PC-9 (cell line): ENCODE results near the gene NUP42.

ENCODE experiments used
- EZH2 ChIP-seq: fragments of 200-600 bp; sonication (generic); IDR thresholded peaks from 2 replicates; pipeline ENCODE4 v1.8.0; 2017; ENCODE audit warnings: antibody characterized with exemption, low read depth
- TF ChIP-seq, protein P1 (sequence below): fragments of 200-600 bp; sonication (generic); conservative IDR thresholded peaks from 2 replicates; pipeline ENCODE4 v1.6.1; 2017; ENCODE audit warnings: mixed run types, antibody characterized with exemption, mild to moderate bottlenecking, moderate library complexity

GRCh38 chr7:23205909-23206767 lies 24.3 kb downstream of the NUP42 start:
- TF ChIP-seq, protein P1, sequence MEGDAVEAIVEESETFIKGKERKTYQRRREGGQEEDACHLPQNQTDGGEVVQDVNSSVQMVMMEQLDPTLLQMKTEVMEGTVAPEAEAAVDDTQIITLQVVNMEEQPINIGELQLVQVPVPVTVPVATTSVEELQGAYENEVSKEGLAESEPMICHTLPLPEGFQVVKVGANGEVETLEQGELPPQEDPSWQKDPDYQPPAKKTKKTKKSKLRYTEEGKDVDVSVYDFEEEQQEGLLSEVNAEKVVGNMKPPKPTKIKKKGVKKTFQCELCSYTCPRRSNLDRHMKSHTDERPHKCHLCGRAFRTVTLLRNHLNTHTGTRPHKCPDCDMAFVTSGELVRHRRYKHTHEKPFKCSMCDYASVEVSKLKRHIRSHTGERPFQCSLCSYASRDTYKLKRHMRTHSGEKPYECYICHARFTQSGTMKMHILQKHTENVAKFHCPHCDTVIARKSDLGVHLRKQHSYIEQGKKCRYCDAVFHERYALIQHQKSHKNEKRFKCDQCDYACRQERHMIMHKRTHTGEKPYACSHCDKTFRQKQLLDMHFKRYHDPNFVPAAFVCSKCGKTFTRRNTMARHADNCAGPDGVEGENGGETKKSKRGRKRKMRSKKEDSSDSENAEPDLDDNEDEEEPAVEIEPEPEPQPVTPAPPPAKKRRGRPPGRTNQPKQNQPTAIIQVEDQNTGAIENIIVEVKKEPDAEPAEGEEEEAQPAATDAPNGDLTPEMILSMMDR: no peak
- no peak for TF ChIP-seq EZH2
